Colonic mucosa (tissue), 4 donors: ENCODE results near the gene ANKRD24. TPM values are rescaled to one million over a fixed set of nuclear protein-coding genes. Genes with fewer than 3 reads are reported as not detected.
"Not testable (repeated sequence)": the region's sequence is repeated elsewhere in the genome, so short reads cannot be mapped to it uniquely, and the experiment has no call there.

ENCODE experiments used
- DNase-seq: peaks from one replicate; pipeline ENCODE4 v3.0.0-alpha.2; 2020
- H3K27ac ChIP-seq: fragments of 200-600 bp; one replicate; pipeline ENCODE4 v1.8.0; 2021
- H3K27me3 ChIP-seq: fragments of 200-600 bp; one replicate; pipeline ENCODE4 v1.8.0; 2021
- H3K36me3 ChIP-seq: fragments of 200-600 bp; one replicate; pipeline ENCODE4 v1.8.0; 2021
- H3K4me1 ChIP-seq: fragments of 200-600 bp; one replicate; pipeline ENCODE4 v1.8.0; 2021; ENCODE audit warnings: mild to moderate bottlenecking
- H3K4me3 ChIP-seq: fragments of 200-600 bp; one replicate; pipeline ENCODE4 v1.8.0; 2021
- H3K9ac ChIP-seq, 2 donors: one replicate each; pipeline ENCODE4 v1.7.0; 2013; ENCODE audit warnings: control low read depth in 2 of 2, low read depth in 2 of 2, low read length in 2 of 2
- H3K9me3 ChIP-seq: fragments of 200-600 bp; one replicate; pipeline ENCODE4 v1.8.0; 2021
- CTCF ChIP-seq: fragments of 200-600 bp; IDR thresholded peaks from one replicate; pipeline ENCODE4 v1.8.0; 2022; ENCODE audit warnings: antibody characterized with exemption, mild to moderate bottlenecking
- intact Hi-C: fragments of 100-400 bp; cut with DNase I; formaldehyde crosslinking; loops from one replicate; pipeline ENCODE4 v1.14.1; 2022
- total RNA-seq, 2 donors: library from RNA; stranded (reverse); fragmentation: NEBNext Ultra II Directional in 1 of 2; extraction: Animal tissue kit (Norgen Biotek cat#: 25700) in 1 of 2; gene quantifications; one replicate each; pipeline ENCODE4 v1.2.1, GENCODE V29; 2021
- donor health status: healthy.
- donor health status: DM: no; HTN: no; CAD: no.
- donor health status: DM: no; HTN: no; CAD: no.

ANKRD24 gene
- 1 to 10 TPM in 1 of 2 donors, under 1 TPM in 1; 0.35 to 1.8 TPM for total RNA-seq

GRCh38 chr19:4182084-4182810 is at the start of gene ANKRD24, which contains the start of gene SIRT6:
Gene ANKRD24 (plus strand): TSS chr19:4182689. CDS start chr19:4186426, 3,737 bp downstream.
Gene SIRT6 (minus strand): TSS chr19:4182563. CDS start chr19:4182539, 24 bp downstream.
- intact Hi-C loops = no loop called here

GRCh38 chr19:4134351-4134750 is 48.1 kb upstream of the ANKRD24 start:
- H3K9ac ChIP-seq = no peak overlapping the region
- no peaks in the 10 kb centered on the region for H3K36me3 ChIP-seq
- no peaks in the 10 kb centered on the region for H3K27me3 ChIP-seq
- no peak for TF ChIP-seq CTCF
- H3K9me3 ChIP-seq = no peaks in the 10 kb centered on the region
- DNase-seq = no peak
- no peak overlapping the region for H3K27ac ChIP-seq
- intact Hi-C loops = loop anchor here (10.0 kb wide), 1 partner anchor 150 kb away; the partner anchor contains the start of gene EEF2
- no peak overlapping the region for H3K4me3 ChIP-seq
- H3K4me1 ChIP-seq = peaks cover 3% of the 10 kb centered on the region

More at GRCh38 chr19:4182084-4182810, at the start of gene ANKRD24, which contains the start of gene SIRT6:
- Histone ChIP-seq H3K4me3 (peak within 1 kb of the TSS; percentile 60), H3K9ac (peak within 1 kb of the TSS; percentile 99), H3K27me3 (no peaks in the 10 kb centered on the region), H3K36me3 (no peaks in the 10 kb centered on the region), H3K4me1 (peaks cover 25% of the 10 kb centered on the region), H3K9me3 (no peaks in the 10 kb centered on the region), H3K27ac (peak within 1 kb of the TSS; percentile 65)
- DNase-seq = peak; percentile 97
- no peak for TF ChIP-seq CTCF

GRCh38 chr19:4135386-4135785 is 47.1 kb upstream of the ANKRD24 start:
- not testable (repeated sequence) for H3K4me1 ChIP-seq

GRCh38 chr19:4136680-4137088 is 45.8 kb upstream of the ANKRD24 start:
- intact Hi-C loops = loop anchor here (10.0 kb wide), 1 partner anchor 152 kb away; the partner anchor contains the start of gene EEF2

More at GRCh38 chr19:4135386-4135785, 47.1 kb upstream of the ANKRD24 start:
- H3K9ac ChIP-seq, H3K36me3 ChIP-seq, H3K27me3 ChIP-seq, H3K27ac ChIP-seq, H3K9me3 ChIP-seq, DNase-seq, H3K4me3 ChIP-seq: not testable (repeated sequence)
- intact Hi-C loops = loop anchor here (10.0 kb wide), 1 partner anchor 151 kb away; the partner anchor contains the start of gene EEF2

GRCh38 chr19:4138445-4138844 is 44.0 kb upstream of the ANKRD24 start:
- Histone ChIP-seq H3K4me3 (no peak overlapping the region), H3K4me1 (peaks cover 1% of the 10 kb centered on the region), H3K9ac (no peak overlapping the region), H3K9me3 (no peaks in the 10 kb centered on the region), H3K27ac (no peak overlapping the region), H3K36me3 (no peaks in the 10 kb centered on the region), H3K27me3 (no peaks in the 10 kb centered on the region)
- DNase-seq = no peak
- intact Hi-C loops = loop anchor here (10.0 kb wide), 1 partner anchor 154 kb away; the partner anchor contains the start of gene EEF2
- TF ChIP-seq CTCF = no peak

More at GRCh38 chr19:4136680-4137088, 45.8 kb upstream of the ANKRD24 start:
- Histone ChIP-seq H3K4me3 (no peak overlapping the region), H3K9ac (no peak overlapping the region), H3K9me3 (no peaks in the 10 kb centered on the region), H3K4me1 (peaks cover 3% of the 10 kb centered on the region), H3K36me3 (no peaks in the 10 kb centered on the region), H3K27ac (peak overlapping the region; percentile 68), H3K27me3 (no peaks in the 10 kb centered on the region)
- no peak for TF ChIP-seq CTCF
- no peak for DNase-seq
